ENCODE measurements around the gene SLC1A7.

The SLC1A7 gene

GRCh38 chr1:53048960-53049573, 93.4 kb downstream of the SLC1A7 start:
- TF ChIP-seq MYC (IDR thresholded peaks at IDR 0.05; ENCODE audit: low read depth, low read length) (no peak), POLR2A (IDR thresholded peaks at IDR 0.05; ENCODE audit: extremely low read depth, insufficient read length) (no peak), MAX (IDR thresholded peaks at IDR 0.05; ENCODE audit: low read depth, low read length) (no peak)
- TF ChIP-seq, protein P1, sequence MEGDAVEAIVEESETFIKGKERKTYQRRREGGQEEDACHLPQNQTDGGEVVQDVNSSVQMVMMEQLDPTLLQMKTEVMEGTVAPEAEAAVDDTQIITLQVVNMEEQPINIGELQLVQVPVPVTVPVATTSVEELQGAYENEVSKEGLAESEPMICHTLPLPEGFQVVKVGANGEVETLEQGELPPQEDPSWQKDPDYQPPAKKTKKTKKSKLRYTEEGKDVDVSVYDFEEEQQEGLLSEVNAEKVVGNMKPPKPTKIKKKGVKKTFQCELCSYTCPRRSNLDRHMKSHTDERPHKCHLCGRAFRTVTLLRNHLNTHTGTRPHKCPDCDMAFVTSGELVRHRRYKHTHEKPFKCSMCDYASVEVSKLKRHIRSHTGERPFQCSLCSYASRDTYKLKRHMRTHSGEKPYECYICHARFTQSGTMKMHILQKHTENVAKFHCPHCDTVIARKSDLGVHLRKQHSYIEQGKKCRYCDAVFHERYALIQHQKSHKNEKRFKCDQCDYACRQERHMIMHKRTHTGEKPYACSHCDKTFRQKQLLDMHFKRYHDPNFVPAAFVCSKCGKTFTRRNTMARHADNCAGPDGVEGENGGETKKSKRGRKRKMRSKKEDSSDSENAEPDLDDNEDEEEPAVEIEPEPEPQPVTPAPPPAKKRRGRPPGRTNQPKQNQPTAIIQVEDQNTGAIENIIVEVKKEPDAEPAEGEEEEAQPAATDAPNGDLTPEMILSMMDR (IDR thresholded peaks at IDR 0.05; ENCODE audit: low read depth, low read length) = no peak
- no peak for DNase-seq (ENCODE audit: low read depth)
- H3K4me3 ChIP-seq (ENCODE audit: low read depth, low read length) = no peak overlapping the region

DNA sequence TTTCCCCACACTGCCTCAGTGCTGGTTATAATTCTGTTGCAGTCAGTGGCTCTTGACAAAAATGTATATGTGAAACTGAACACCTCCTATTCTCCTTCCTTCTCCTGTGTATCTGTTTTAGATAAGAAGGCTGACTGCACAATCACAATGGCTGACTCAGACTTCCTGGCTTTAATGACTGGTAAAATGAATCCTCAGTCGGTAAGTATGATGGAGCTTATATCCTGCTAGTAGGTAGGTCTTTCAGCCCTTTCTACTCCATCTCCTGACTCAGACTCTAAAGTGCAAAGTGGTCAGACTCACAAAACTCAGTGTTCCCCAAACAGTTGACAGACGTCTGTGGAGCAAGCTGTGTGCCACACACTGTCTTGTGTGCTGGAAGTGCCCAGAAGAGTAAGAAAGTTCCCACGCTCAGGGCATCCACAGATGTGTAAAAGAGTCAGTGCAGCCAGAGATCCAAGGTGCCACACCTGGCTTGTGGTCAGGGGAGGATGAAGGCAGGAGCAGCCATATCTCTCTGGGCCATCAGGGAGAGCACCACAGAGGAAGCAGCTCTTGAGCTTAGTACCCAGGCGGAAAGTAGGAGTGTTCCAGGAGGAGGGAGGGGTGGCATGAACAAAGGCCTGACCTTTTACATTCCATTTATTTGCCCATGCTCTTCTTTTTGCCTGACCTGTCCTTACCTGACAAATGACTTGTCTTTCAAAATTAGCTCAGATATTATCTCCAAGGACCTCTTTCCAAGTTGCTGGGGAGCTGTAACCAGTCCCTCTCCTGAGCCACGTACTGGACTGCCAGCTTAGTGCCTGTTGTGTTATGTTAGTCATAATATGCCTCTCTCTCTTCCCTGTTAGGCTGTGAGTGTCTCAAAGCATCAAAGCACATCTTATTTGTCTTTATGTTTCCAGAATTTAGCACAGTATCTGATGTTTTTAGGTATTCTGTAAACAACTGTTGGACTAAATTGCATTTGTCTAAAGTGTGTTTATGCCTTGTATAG, 94.4 kb downstream of the SLC1A7 start:
- no peak overlapping the region for H3K4me3 ChIP-seq (ENCODE audit: low read depth, low read length)
- no peak for DNase-seq (ENCODE audit: low read depth)
- TF ChIP-seq MYC (IDR thresholded peaks at IDR 0.05; ENCODE audit: low read depth, low read length) = no peak
- no peak for TF ChIP-seq MAX (IDR thresholded peaks at IDR 0.05; ENCODE audit: low read depth, low read length)
- TF ChIP-seq, protein P1 (IDR thresholded peaks at IDR 0.05; ENCODE audit: low read depth, low read length) = no peak
- TF ChIP-seq POLR2A (IDR thresholded peaks at IDR 0.05; ENCODE audit: extremely low read depth, insufficient read length) = no peak

GRCh38 chr1:53046930-53047329, 95.5 kb downstream of the SLC1A7 start:
- no peak for TF ChIP-seq POLR2A (IDR thresholded peaks at IDR 0.05; ENCODE audit: extremely low read depth, insufficient read length)
- no peak for TF ChIP-seq MYC (IDR thresholded peaks at IDR 0.05; ENCODE audit: low read depth, low read length)
- no peak for TF ChIP-seq MAX (IDR thresholded peaks at IDR 0.05; ENCODE audit: low read depth, low read length)
- TF ChIP-seq, protein P1 (IDR thresholded peaks at IDR 0.05; ENCODE audit: low read depth, low read length) = no peak
- H3K4me3 ChIP-seq (ENCODE audit: low read depth, low read length) = no peak overlapping the region
- no peak for DNase-seq (ENCODE audit: low read depth)

GRCh38 chr1:53044926-53045325, 97.5 kb downstream of the SLC1A7 start:
- TF ChIP-seq, protein P1 (IDR thresholded peaks at IDR 0.05; ENCODE audit: low read depth, low read length) = no peak
- no peak for TF ChIP-seq MAX (IDR thresholded peaks at IDR 0.05; ENCODE audit: low read depth, low read length)
- no peak for TF ChIP-seq POLR2A (IDR thresholded peaks at IDR 0.05; ENCODE audit: extremely low read depth, insufficient read length)
- no peak for TF ChIP-seq MYC (IDR thresholded peaks at IDR 0.05; ENCODE audit: low read depth, low read length)
- no peak overlapping the region for H3K4me3 ChIP-seq (ENCODE audit: low read depth, low read length)
- no peak for DNase-seq (ENCODE audit: low read depth)

DNA sequence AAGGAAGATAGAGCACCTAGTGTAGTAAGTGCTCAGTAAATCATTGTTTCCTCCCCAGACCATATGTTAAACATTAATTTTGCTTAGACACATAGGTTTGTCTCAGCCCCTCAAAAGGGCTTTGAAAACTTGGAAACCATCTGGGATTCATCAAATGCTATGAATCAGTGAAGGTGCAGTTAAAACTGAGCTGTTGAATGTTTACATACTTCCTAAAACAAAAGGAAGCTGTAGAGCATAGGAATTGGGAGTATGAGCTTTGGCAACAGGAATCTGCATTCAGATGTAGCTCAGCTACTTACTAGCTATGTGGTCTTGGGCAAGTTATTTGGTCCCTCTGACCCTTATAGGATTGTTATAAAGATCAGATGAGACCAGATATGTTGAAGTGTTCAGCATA, 99.2 kb downstream of the SLC1A7 start:
- no peak for DNase-seq (ENCODE audit: low read depth)
- TF ChIP-seq MAX (IDR thresholded peaks at IDR 0.05; ENCODE audit: low read depth, low read length) = no peak
- no peak for TF ChIP-seq MYC (IDR thresholded peaks at IDR 0.05; ENCODE audit: low read depth, low read length)
- no peak for TF ChIP-seq POLR2A (IDR thresholded peaks at IDR 0.05; ENCODE audit: extremely low read depth, insufficient read length)
- TF ChIP-seq, protein P1 (IDR thresholded peaks at IDR 0.05; ENCODE audit: low read depth, low read length) = no peak
- H3K4me3 ChIP-seq (ENCODE audit: low read depth, low read length) = no peak overlapping the region

Measured in NB4 (cell line).